Astrocyte of the spinal cord (primary cell): ENCODE measurements around the gene OPCML.

Source experiments
- DNase-seq: peaks from one replicate; pipeline ENCODE4 v3.0.0; 2011; ENCODE audit warnings: low read depth, low spot score
- H3K4me3 ChIP-seq: 2 replicates; pipeline ENCODE4 v1.5.1; 2011; ENCODE audit warnings: low read depth, mild to moderate bottlenecking, low read length, moderate library complexity
- CTCF ChIP-seq: IDR thresholded peaks from 2 replicates; pipeline ENCODE4 v1.5.1; 2012; ENCODE audit warnings: low read depth, mild to moderate bottlenecking, low read length, inconsistent platforms
- in situ Hi-C: cut with HindIII; loops from 2 replicates; pipeline ENCODE4 v1.10.0; 2017; ENCODE audit warnings: low sequenced_read_pairs

The OPCML gene

GRCh38 chr11:133406489-133406888 is 125.8 kb downstream of the OPCML start:
- in situ Hi-C loops = no loop called here
- no peak for TF ChIP-seq CTCF
- DNase-seq = no peak
- H3K4me3 ChIP-seq = no peak overlapping the region

GRCh38 chr11:133403900-133404299 is 128.4 kb downstream of the OPCML start:
- DNase-seq = no peak
- no peak for TF ChIP-seq CTCF
- in situ Hi-C loops = no loop called here
- no peak overlapping the region for H3K4me3 ChIP-seq

- no peak for DNase-seq
- in situ Hi-C loops = no loop called here
- TF ChIP-seq CTCF = no peak
- H3K4me3 ChIP-seq = no peak overlapping the region
These were observed 129.8 kb downstream of the OPCML start for GRCh38 chr11:133402551-133402950.

- no peak overlapping the region for H3K4me3 ChIP-seq
- no peak for TF ChIP-seq CTCF
- no peak for DNase-seq
- in situ Hi-C loops = no loop called here
These were observed 132.3 kb downstream of the OPCML start for GRCh38 chr11:133399855-133400625.

GRCh38 chr11:133399294-133399693 is 133.0 kb downstream of the OPCML start:
- DNase-seq = no peak
- in situ Hi-C loops = no loop called here
- no peak for TF ChIP-seq CTCF
- no peak overlapping the region for H3K4me3 ChIP-seq

GRCh38 chr11:133390803-133391202 is 141.5 kb downstream of the OPCML start:
- TF ChIP-seq CTCF = no peak
- no peak for DNase-seq
- in situ Hi-C loops = no loop called here
- no peak overlapping the region for H3K4me3 ChIP-seq
